ENCODE data around the gene IL4I1.
"Not testable (repeated sequence)": the region's sequence is repeated elsewhere in the genome, so short reads cannot be mapped to it uniquely, and the experiment has no call there.

Gene IL4I1, protein sequence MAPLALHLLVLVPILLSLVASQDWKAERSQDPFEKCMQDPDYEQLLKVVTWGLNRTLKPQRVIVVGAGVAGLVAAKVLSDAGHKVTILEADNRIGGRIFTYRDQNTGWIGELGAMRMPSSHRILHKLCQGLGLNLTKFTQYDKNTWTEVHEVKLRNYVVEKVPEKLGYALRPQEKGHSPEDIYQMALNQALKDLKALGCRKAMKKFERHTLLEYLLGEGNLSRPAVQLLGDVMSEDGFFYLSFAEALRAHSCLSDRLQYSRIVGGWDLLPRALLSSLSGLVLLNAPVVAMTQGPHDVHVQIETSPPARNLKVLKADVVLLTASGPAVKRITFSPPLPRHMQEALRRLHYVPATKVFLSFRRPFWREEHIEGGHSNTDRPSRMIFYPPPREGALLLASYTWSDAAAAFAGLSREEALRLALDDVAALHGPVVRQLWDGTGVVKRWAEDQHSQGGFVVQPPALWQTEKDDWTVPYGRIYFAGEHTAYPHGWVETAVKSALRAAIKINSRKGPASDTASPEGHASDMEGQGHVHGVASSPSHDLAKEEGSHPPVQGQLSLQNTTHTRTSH

GRCh38 chr19:49896863-49897621 lies at the start of gene IL4I1:
IL4I1 (minus strand) TSS chr19:49896887; CDS start chr19:49896160, 727 bp downstream.
- DNase-seq (ENCODE audit: low read depth), result no peak

GRCh38 chr19:49946415-49946814 lies 49.7 kb upstream of the IL4I1 start:
- no peak for DNase-seq (ENCODE audit: low read depth)

DNA sequence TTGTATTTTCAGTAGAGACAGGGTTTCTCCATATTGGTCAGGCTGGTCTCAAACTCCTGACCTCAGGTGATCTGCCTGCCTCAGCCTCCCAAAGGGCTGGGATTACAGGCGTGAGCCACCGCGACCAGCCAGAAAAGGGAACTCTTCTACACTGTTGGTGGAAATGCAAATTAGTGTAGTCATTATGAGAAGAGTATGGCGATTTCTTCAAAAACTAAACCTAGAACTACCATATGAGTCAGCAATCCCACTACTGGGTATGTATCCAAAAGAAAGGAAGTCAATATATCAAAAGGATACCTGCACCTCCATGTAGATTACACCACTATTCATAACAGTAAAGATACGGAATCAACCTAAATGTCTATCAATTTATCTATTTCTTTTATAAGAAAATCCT lies 47.9 kb upstream of the IL4I1 start:
- DNase-seq (ENCODE audit: low read depth), result not testable (repeated sequence)

- DNase-seq (ENCODE audit: low read depth), result no peak
Observed at GRCh38 chr19:49940482-49940791, 43.8 kb upstream of the IL4I1 start.

DNA sequence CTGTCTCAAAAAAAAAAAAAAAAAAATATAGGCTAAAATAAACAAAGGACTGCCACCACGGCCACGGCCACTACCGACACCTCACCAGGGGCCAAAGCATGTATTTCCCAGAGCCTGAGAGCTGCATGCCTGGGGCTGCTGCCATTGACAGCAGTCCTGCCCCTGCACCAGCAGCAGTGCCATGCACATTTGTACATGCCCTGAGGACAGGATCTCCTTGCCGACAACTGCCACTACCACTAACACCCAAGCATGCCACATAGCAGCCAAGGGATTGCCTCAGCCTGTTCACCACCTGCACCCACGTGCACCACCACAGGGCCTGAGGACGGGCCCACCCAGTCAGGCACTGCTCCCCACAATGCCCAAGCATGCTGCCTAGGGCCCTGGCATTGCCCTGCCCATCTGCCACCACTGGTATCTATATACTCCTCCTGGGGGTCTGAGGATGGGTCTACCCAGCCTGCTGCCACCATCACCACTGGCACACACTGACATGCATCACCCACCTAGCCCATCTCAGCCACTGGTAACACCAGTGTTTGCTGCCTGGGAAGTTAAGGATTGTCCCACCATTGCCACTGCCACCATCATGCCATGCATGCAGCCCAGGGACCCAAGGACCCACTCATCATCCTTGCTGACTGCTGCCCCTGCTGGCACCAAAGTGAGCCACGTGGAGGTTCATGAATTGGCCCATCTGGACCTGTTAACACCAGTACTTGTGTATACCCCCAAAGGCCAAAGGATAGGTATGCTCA lies 43.2 kb upstream of the IL4I1 start:
- DNase-seq (ENCODE audit: low read depth), result no peak

DNA sequence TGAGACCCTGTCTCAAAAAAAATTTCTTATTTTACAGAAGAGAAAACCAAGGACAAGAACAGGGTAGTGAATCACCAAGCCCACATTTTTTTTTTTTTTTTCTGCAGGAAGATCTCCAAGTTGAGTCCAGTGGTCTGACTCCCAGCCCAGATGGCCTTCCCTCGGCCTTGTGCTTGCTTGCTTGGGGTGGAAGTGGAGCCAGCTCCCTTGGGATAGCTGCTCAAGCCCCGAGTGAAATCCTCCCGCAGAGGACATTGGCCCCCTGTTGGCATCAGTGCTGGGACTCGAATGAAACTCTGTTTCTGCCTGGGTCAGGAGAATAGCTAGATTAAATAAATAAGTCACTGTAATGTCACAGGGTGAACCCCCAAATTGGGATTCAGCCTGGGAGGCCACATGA lies 42.0 kb upstream of the IL4I1 start:
- DNase-seq (ENCODE audit: low read depth), result no peak

DNA sequence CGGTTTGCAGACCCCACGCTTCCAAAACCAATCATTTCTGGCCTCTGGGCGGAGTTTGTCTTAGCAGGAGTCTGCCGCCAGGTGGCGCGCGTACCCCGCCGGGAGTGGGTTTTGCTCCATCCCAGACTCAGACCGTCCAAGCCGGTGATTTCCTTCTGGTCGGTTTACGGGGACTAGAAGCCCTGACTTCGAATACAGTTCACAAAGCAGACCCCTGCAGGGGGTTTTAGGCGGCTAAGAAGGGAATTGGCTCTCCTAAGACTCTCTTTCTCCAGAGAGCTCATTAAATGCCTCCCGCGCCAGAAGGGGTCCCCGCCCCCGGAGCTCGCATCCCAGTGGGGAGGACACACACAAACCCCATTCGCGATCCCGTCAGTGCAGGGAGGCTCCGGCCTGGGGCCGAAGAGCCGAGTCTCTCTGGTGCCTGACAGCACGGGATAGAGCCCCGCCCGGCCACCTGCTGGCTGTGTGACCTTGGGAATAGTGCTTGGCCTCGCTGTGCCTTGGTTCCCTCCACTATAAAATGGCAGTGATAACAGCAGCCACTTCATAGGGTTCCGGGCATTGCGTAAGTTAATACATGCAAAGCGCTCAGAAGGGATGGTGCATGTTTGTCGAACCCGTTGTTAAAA lies 41.2 kb upstream of the IL4I1 start:
- DNase-seq (ENCODE audit: low read depth), result peak; percentile 41

- no peak for DNase-seq (ENCODE audit: low read depth)
Observed at GRCh38 chr19:49936549-49936948, 39.9 kb upstream of the IL4I1 start.

DNA sequence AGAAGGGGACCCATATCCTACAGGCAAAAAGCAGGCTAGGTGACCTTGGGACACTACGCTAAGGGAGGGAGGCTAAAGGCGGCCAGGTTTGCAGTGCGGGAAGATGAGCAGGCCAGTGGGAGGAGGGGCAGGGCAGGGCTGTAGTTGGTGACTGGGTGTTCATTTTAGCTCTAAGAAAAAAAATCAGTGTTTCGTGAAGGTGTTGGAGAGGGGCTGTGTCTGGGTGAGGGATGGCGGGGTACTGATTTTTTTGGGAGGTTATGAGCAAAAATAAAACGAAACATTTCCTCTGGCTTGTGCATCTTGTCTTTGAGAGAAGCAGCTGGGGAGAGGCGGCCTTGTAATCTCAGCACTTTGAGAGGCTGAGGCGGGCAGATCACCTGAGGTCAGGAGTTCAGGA lies 37.0 kb upstream of the IL4I1 start:
- no peak for DNase-seq (ENCODE audit: low read depth)

- DNase-seq (ENCODE audit: low read depth), result no peak
Observed at GRCh38 chr19:49932731-49933131, 36.0 kb upstream of the IL4I1 start.

GRCh38 chr19:49932041-49932451 lies 35.4 kb upstream of the IL4I1 start:
- no peak for DNase-seq (ENCODE audit: low read depth)

DNA sequence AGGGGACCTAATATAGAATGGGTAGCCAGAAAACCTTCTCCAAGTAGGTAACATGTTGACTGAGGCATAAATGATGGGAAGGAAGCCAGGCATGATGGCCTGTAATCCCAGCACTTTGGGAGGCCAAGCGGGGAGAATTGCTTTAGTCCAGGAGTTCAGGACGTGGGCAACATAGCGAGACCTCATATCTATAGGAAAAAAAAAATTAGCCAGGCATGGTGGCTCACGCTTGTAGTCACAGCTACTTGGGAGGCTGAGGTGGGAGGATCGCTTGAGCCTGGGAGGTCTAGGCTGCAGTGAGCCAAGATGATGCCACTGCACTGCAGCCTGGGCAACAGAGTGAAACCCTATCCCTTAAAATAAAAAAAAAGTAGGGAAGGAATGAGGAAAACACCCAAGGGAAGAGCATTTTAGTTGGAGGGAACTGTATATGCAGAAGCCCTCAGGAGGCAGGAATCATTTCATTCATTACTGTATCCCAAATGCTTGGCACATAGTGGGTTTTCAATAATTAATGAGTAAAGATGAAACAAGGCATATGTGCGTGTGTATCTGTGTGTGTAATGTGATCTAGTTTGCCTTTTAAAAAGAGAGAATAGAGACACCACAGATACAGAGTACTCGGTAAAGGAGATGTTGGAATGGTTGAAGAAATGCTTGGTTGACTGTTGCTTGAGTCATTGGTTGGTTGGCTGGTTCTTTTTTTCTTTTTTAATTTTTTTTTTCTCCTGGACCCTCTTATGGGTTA lies 34.8 kb upstream of the IL4I1 start:
- DNase-seq (ENCODE audit: low read depth), result no peak

DNA sequence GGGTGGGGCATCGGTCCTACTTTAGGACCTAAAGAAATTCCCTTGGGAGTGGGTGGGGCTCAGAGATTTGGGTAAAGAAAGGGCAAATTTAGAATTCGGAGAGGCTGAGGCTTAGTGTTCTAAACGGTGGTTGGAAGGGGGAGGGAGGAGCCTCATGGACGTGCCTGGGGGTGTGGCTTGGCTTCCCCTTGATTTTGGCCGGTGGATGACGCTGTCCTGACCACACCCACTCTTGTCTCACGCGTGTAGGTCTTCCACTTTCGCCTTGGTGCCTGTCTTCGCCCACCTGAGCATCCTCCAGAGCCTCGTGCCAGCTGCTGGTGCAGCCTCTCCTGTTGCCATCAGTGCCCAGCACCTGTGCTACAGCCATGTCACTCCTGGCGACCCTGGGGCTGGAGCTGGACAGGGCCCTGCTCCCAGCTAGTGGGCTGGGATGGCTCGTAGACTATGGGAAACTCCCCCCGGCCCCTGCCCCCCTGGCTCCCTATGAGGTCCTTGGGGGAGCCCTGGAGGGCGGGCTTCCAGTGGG lies 33.9 kb upstream of the IL4I1 start:
- DNase-seq (ENCODE audit: low read depth), result no peak

DNA sequence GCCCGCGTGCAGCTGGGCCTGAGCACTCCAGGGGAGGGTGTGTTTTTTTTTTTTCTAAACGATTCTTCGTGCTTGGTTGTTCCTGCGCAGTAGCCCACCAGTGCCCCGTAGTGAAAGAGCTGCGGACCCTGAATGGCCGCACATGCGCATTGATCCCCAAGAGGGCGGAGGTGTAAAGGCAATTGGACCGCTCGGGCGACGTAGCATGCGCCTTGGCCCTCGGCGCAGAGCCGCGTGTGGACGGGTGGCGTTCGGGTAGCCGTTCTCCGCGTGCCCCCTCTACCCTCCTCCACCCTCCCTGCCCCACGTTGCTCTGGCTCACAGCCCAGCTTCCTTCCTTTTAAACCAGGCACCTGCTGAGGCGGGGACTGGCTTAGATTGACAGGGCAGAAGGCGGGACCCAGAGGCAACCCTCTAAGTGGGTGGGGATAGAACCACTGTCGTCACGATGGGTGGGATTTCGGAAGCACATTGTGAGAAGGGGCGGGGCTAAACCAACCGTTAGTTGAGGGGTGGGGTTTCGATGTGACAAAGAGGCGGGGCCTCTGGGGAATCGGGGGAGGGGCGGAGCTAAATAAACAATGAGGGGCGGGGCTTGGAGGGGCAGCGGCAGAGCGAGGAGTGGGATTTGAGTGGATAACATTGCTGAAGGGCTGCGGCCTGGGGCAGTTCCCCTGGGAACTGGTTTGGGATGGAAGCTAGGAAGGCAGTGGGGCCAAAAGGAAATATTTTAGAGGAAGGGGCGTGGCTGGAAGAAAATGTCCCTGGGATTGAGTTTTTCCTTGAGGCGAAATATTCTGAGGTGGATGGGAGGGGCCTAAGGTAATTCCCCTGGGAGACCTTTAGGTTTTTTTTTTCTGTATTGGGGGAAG lies 33.2 kb upstream of the IL4I1 start:
- DNase-seq (ENCODE audit: low read depth), result peak; percentile 99

GRCh38 chr19:49929121-49929610 lies 32.5 kb upstream of the IL4I1 start, which contains the start of the genes ATF5 and NUP62:
ATF5 (plus strand) TSS chr19:49929205; CDS start chr19:49930851, 1,646 bp downstream.
NUP62 (minus strand) TSS chr19:49929504; CDS start chr19:49909807, 19,697 bp downstream.
- DNase-seq (ENCODE audit: low read depth), result peak; percentile 87

- DNase-seq (ENCODE audit: low read depth), result no peak
Observed at GRCh38 chr19:49927526-49928264, 31.0 kb upstream of the IL4I1 start.

DNA sequence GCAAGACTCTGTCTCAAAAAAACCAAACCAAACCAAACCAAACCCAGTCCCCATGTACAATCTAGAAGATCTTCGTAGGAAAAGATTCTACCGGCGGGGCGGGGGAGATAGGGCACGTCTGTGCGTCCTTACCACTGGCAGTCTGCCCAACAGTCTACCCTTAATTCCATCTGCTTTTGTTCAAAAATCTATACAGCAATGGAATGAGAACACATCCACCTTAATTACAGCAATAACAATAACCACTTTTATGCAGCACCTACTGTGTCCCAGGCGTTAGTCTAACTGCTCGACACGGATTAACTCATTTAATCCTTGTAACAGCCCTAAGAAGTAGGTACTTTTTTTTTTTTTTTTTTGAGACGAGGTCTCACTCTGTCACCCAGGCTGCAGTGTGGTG lies 29.8 kb upstream of the IL4I1 start:
- DNase-seq (ENCODE audit: low read depth), result no peak

DNA sequence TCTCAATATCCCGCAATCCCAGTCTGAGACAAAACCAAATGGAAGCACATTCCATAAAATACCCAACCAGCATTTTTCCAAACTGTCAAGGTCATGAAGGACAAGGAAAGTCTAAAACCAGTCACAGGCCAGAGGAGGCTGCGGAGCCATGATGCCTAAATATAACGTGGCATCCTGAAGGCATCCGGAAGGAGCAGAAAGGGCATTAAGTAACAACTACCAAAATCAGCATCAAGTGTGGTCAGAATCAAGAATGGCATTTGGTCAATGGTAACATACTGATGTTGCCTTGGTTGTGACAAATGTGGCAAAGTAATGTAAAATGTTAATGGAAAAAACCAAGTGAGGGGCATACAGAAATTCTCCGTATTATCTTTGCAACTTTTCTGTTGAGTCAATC lies 28.8 kb upstream of the IL4I1 start:
- DNase-seq (ENCODE audit: low read depth), result no peak

- not testable (repeated sequence) for DNase-seq (ENCODE audit: low read depth)
Observed at GRCh38 chr19:49924881-49925210, 28.2 kb upstream of the IL4I1 start.
